Activated CD4-positive, alpha-beta T cell treated with anti-CD3 and anti-CD28 coated beads for 48 hours (primary cell): ENCODE data around the gene ALMS1.
A peak's percentile ranks its signal among the peaks of the same experiment; 100 is the strongest.
"Not testable (repeated sequence)": the region's sequence is repeated elsewhere in the genome, so short reads cannot be mapped to it uniquely, and the experiment has no call there.

Source experiments
- DNase-seq: peaks from one replicate; pipeline ENCODE4 v3.0.0-alpha.2; 2020

Gene ALMS1

DNA sequence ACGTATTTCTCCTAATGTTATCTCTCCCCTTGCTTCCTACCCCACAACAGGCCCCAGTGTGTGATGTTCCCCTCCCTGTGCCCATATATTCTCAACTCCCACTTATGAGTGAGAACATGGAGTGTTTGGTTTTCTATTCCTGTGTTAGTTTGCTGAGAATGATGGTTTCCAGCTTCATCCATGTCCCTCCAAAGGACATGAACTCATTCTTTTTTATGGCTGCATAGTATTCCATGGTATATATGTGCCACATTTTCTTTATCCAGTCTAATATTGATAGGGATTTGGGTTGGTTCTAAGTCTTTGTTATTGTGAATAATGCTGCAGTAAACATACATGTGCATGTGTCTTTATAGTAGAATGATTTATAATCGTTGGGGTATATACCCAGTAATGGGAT is 119.2 kb downstream of the ALMS1 start:
- not testable (repeated sequence) for DNase-seq

DNA sequence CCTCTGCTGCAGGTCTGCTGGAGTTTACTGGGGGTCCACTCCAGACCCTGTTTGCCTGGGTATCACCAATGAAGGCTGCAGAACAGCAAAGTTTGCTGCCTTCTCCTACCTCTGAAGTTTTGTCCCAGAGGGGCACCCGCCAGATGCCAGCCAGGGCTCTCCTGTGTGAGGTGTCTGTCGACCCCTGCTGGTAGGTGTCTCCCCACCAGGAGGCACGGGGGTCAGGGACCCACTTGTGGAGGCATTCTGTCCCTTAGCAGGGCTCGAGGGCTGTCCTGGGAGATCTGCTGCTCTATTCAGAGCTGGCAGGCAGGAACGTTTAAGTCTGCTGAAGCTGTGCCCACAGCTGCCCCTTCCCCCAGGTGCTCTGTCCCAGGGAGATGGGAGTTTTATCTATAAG is 124.8 kb downstream of the ALMS1 start:
- DNase-seq = not testable (repeated sequence)

DNA sequence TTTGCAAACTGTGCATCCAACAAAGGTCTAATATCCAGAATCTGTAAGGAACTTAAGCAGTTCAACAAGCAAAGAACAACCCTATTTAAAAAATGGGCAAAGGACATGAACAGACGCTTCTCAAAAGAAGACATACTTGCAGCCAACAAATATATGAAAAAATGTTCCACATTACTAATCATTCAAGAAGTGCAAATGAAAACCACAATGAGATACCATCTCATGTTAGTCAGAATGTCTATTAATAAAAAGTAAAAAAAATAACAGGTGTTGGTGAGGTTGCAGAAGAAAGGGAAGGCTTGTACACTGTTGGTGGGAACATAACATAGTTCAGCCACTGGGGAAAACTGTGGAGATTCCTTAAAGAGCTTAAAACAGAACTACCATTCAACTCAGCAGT is 130.4 kb downstream of the ALMS1 start:
- no peak for DNase-seq

DNA sequence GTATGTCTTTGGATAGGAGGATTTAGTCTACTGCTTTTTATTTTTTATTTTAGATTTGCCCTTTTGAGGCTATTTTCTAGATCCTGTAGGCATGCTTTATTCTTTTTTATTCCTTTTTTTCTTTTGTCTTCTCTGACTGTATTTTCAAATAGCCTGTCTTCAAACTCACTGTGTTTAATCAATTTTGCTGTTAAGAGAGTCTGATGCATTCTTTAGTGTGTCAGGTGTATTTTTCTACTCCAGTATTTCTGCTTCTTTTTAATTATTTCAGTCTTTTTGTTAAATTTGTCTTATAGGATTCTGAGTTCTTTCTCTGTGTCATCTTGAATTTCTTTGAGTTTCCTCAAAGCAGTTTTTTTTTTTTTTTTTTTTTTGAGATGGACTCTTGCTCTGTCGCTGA is 143.1 kb downstream of the ALMS1 start:
- no peak for DNase-seq

DNA sequence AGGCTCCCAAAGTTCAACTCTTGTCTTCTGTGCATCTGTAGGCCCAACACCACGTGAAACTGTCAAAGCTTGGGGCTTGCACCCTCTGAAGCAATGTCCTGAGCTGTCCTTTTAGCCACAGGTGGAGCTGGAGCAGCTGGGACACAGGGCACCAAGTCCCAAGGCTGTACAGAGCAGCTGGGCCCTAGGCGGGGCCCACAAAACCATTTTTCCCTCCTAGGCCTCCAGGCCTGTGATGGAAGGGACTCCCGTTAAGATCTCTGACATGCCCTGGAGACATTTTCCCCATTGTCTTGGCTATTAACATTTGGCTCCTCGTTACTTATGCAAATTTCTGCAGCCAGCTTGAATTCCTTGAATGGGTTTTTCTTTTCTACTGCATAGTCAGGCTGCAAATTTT is 145.1 kb downstream of the ALMS1 start:
- DNase-seq = not testable (repeated sequence)

DNA sequence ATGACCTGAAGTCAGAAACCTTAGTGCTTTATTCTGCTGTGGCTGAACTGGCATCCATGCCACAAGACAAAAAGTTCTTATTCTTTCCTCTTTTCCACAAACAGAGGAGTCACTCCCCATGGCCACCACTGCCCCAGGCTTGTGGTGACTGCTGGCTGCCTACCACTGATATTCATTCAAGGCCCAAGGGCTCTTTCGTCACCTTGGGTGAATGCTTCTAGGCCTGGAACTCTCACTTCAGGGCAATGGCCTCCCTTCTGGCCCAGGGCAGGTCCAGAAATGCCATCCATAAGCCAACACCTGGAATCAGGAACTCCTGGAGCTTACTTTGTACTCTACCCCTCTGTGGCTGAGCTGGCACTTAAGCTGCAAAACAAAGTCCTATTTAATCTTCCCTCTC is 146.7 kb downstream of the ALMS1 start:
- no peak for DNase-seq

DNA sequence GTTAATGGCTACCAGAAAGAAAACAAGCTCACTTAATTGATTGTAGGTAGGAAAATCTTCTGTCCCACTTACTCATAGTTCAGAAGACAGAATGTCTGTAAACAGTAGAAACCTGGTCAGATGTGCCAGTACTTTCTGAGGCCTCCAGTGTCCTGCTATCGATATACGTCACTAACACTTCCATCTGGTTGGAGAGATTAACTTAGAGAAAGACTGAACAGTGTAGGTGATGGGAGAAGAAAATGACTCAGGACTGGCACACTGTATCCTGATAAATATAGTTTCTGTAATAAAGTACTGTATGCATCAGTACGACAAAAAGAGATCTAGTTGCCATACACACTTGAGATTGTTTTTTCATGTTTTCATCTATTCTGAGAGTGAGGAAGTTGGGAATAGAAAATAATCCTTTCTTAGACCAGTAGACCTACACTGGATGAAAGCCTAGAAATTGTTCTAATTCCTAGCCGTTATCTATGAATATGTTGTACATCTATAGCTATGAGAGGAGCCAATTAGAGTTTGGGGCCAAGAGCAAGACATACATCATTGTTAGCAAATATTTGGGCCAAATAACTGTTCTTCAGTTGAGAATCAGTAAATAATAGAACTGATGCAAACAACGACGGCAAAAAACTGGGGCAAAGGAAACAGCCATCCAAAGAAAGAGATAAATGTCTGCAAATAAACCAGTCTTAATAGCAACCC is 150.7 kb downstream of the ALMS1 start:
- DNase-seq = no peak

DNA sequence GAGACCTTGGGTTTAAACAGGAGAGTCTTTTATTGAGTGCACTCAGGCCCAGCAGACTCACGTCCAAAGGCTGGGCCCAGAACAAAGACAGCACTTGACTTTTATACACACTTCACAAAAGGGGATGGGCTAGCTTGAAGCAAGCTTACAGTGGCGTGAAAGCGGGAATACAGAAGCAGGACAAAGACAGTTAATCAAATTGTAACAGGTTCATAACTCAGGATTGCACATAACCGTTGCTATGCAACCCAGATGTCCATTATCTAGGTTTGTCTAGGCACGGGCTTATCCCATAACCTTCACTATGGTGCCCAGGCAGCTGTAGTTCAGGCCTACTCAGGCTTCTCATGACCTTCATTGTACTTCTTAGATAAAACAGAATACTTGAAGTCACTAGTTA is 175.2 kb downstream of the ALMS1 start:
- DNase-seq = not testable (repeated sequence)

DNA sequence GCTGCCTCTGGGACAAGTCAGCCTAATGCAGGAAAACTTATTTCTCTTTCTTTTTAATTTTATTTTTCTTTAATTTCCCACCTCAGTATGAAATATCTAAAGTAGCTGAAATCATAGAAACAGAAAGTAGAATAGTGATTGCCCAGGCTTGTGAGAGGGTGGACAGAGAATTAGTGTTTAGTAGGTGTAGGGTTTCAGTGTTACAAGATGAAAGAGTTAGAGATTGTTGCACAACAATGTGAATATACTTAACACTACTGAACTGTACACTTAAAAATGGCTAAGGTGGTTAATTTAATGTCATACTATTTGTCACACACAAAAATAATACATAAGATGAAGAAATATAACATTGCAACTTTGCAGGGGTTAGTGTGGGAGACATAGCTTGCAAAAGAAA is 175.8 kb downstream of the ALMS1 start:
- no peak for DNase-seq

DNA sequence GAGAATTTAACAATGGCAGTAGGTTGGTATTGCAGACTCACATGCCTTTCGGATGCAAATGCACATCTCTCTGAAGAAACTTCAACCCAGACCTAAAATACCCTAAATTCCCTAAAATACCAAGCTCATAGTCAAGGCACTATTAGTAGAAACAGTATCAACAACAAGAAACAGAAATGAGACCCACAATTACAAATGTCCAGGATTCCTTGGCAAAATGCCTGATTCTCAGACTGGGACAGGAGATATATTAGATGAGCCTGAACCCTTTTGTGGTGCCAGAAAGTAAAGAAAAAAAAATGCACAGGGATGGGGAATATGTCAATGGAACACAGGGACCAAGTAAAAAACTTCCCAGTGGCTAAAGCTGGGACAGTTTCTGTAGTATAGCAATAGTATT is 179.3 kb downstream of the ALMS1 start:
- no peak for DNase-seq

DNA sequence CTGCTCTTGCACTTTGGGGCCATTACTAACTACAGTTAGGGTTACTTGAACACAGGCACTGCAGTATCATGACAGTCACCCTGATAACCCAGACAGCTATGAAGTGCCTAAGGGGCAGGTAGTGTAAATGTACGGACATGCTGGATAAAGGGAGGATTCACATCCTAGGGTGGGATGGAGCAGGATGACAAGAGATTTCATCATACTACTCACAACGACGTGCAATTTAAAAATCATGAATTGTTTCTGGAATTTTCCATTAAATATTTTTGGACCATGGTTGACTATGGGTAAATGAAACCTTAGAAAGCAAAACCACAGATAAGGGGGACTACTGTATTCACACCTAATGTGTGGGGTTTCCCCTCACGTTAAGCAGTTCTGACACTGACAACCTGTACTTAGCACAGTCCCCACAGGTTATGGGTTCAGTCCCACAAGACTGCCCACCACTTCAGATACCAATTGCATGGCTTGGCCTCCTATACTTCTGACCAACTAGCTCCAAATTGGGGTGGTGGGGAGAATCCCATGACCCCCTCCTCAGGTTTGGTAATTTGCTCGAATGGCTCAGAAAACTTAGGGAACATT is 180.7 kb downstream of the ALMS1 start:
- DNase-seq = no peak

DNA sequence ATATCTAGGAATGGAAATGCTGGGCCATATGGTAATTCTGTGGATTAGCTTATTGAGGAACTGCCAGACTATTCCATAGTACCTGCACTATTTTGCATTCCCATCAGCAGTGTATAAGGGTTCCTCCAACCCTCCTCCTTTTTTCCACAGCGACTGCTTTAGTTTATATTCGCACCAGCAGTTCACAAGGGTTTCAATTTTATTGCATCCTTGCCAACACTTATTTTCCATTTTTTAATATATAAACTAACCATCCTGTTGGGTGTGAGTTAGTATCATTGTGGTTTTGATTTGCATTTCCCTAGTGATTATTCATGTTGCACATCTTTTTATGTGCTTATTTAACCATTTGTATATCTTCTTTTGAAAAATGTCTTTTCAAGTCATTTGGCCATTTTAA is 189.6 kb downstream of the ALMS1 start:
- no peak for DNase-seq

DNA sequence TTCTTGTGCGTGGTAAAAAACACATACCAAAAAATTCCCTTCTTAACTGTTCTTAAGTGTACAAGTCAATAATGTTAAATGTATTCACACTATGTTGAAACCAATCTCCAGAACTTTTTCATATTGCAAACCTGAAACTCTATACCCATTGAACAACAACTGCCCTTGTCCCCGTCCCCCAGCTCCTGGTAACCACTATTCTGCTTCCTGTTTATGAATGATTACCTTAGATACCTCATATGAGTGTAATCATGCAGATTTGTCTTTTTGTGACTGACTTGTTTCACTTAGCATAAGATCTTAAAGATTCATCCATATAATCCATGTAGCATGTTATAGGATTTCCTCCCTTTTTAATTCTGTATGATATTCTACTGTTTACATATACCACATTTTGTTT is 196.7 kb downstream of the ALMS1 start:
- DNase-seq = no peak

DNA sequence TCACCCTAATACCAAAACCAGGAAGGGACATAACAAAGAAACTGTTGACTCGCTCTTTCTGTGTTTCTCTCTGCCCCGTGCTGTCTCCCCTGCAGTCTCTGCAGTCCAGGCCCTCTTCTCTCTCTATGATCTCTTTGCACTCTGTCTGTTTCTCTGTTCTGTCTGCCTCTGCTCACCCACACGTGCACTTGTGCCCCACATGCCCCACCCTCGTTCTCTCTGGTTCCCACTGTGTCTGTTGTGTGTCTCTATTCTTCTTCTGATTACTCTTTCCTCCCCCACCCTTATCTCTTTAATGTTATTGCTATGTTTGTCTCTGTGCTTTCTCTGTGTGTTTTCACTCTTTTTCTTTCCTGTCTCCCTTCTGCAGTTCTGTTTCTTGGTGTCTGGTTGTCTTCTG is 202.5 kb downstream of the ALMS1 start:
- DNase-seq = no peak

DNA sequence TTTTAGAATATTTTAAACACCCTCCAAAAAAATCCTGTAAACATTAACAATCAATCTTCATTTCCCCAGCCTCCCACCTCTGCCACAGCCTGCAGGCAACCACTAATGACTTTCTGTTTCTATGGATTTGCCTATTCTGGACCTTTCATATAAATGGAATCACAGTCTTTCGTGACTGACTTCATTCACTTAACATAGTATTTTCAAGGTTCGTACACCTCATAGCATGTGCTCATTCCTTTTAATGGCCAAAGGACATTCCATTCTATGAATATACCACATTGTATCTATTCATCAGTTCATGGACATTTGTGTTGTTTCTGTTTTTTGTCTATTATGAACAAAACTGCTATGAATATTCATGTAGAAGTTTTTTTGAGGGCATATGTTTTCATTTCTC is 208.0 kb downstream of the ALMS1 start:
- DNase-seq = no peak

DNA sequence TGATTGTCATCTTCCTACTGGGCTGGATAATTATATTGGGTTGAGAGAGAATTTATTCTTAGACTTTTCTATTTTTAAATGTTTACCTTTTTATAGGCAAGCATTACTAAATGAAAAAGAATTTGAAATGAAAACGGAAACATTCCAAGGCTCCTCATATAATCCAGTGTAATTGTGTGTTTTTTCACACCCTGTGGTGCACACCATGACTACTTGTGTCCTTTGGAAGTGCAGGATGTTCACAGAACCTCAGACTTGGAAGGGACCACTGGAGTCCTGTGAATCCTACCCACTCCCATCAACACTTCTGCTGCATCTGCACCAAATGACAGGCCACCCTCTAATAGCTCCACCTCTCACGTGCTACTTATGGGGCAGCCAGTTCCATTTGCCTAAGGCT is 208.6 kb downstream of the ALMS1 start:
- no peak for DNase-seq

DNA sequence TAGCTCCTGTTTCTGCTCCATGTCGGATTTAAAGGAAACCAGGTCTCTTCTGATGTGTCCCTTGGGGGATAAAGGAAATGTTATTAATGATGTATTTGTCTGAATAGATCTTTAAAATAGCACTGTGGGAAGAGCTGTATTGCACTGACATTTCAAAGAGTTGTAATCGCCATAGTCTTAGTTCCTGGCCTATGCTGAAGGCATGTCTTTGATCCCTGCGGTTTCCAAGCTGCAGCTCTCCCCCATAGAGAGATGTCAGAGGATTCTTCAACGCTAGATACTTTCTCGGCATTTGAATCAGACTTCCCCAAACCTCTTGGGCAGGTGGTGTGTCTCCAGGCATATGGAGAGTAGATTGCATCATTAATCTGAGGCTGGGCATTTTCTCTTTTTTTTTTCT is 216.1 kb downstream of the ALMS1 start:
- DNase-seq = no peak

DNA sequence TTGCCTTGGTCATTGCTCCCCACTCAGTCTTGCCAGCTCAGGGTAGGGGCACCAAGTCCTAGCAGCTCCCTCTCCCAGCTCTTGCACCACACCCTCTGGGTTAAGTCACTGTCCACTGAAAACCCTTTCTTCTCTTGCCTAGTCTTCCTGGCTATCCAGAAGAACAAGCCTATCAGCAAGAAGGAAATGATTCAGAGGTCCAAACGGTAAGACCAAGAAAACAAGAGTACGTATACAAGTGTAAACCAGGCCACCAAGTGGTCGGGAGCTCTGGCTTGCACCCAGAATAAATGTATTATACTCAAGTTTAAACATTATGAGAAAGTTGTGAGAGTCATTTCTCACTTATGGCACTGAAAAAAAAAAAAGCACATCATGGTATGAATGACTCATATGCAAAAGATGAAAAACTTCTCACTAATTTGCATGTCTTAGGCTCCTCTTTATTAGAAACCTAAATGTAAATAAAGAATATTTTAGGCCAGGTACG is 217.5 kb downstream of the ALMS1 start:
- peak; percentile 34 for DNase-seq

DNA sequence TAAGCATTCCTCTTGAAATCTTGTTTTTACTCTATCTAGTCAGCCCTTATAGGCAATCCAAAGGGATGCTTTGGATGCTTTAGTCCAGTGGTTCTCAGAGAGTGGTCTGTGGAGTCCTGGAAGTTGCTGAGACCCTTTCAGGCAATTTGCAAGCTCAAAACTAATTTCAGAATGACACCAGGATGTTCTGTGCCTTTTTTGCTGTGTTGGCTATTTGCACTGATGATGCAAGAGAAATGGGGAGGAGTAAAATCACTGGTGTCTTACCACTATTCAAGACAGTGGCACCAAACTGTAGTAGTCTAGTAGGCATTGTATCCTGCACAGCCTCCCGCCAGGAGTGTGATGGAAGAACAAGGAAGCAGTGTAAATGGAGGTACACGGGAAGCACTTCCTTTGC is 219.0 kb downstream of the ALMS1 start:
- not testable (repeated sequence) for DNase-seq

DNA sequence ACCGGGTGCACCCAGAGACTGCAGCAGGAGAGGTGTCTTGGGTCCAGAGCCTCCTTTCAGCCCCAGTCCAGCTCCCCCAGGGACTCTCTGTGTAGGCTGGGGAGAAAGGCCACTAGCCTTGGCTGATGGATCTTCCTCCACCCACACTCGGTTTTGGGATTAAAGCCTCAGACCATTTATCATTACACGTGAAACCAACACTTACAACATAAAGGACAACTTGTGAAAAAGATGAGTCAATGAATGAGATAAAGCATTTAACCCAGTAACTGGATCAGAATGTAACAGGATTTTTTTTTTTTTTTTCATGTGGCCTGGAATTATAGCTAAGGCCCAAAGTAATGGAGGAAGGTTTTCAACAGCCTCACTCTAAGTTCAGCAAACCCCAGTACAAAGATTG is 224.5 kb downstream of the ALMS1 start:
- DNase-seq = no peak

DNA sequence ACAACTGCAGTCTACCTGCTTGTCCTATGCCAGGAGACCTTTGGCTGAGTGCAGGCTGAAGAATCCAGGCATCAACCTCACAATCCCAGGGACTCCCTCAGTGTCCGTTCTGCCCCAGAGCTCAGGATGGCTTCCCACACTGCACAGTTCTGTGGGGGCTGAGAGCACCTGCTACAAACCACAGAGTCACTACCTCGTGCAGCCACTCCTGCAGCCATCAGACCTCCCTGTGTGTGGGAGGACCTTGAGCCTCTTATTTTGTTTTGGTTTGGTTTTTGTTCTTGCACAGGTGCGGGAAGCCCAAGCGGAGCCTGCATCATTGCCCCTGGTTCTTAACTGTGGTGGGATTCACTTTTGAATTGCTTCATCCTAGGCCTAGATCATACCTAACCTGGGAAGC is 225.6 kb downstream of the ALMS1 start:
- DNase-seq = no peak

DNA sequence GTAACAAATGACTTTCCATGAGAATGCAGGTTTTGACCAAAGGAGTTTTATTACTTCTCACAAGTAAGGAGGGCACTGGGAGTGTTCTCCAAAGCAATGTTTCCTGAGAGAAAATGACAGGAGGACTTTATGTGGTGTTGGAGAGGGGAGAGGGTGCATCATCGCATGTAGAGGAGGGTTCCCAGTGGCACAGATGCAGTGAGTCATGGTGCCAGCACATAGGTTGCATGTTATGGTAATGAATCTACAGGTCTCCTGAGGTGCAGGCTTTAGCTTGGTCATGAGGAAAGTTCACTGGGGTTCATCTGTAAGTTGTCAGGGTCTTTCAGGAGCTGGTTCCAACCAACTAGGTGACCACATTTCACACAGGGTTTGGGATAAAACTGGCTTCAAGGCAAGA is 226.2 kb downstream of the ALMS1 start:
- no peak for DNase-seq

DNA sequence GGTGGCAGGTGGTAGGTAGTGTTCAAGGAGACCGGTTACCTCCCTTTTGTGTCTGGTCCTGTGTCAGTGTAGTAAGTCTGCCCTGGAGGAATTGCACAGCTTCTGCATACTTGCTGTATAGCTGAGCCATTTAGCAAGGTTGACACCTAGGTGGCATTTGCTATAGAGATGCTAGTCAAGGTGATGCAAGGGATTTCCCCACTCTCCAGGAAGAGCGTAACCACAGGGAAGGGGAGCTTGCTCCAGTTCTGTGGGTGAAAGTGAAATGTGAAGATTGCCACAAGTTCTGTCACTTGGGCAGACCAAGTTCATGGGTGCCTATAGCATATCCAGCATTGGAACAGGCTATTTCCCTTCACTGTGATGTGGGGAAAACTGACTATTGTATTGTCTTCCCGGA is 228.5 kb downstream of the ALMS1 start:
- DNase-seq = peak; percentile 20

DNA sequence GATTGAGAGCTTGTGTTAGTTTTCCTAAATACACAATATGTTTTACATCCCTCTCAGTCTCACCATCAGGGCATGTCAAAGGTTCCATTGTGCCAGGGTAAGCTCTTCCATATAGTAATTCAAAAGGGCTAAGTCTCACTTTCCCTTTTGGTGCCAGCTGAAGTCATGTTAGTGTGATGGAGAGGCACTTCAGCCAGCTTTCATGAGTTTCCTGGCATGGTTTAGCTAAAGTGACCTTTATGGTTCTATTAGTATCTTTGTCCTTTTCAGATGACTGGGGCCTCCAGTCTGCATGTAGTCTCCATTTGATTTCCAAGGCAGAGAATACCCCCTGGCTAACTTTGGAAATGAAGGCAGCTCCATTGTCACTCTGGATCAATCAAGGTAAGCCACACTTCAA is 229.4 kb downstream of the ALMS1 start:
- no peak for DNase-seq

DNA sequence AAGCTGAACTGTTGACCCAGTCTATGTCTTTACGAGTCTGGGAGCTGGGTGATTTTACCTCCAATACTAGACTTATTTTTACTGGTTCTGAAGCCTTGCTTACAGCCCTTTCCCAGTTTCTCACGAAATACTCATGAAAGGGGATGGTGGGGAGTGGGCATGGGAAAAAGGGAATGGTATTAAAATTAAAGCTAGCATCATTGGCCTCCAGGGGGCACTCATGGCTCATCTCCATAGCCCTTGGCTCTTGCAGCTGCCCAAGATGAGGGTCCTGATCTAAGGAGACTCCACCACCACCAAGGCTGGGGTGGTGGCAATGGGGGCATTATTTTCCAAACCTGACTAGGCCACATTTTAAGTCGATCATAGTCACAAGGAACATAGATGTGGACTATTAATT is 234.3 kb downstream of the ALMS1 start:
- DNase-seq = not testable (repeated sequence)
